Posterior cingulate gyrus (tissue), 11 donors: ENCODE data around the gene CD79B.
A peak's percentile ranks its signal among the peaks of the same experiment; 100 is the strongest.
"Not testable (repeated sequence)": the region's sequence is repeated elsewhere in the genome, so short reads cannot be mapped to it uniquely, and the experiment has no call there.

Source experiments
- DNase-seq, 10 donors: peaks; one replicate each; pipeline versions ENCODE4 v3.0.0 to v3.0.0-alpha.2; 2020 to 2021; ENCODE audit warnings: mixed read lengths in 3 of 10
- intact Hi-C: fragments of 100-400 bp; cut with DNase I; formaldehyde crosslinking; loops from one replicate; pipeline ENCODE4 v1.15.1; 2023

Gene CD79B

GRCh38 chr17:63916566-63917185 lies 15.5 kb downstream of the CD79B start:
- intact Hi-C loops = loop anchor here (5.0 to 10.0 kb wide), 3 partner anchors 111 to 368 kb away; partner anchors contain the start of gene ERN1
- DNase-seq = peak in 2 of 10 donors; percentile 24 to 66

- peak in 1 of 10 donors; percentile 53 for DNase-seq
- intact Hi-C loops = loop anchor here (5.0 to 10.0 kb wide), 3 partner anchors 112 to 369 kb away; partner anchors contain the start of gene ERN1
Observed at GRCh38 chr17:63915753-63916152, 16.4 kb downstream of the CD79B start.

- intact Hi-C loops = loop anchor here (10.0 kb wide), 1 partner anchor 370 kb away; no protein-coding TSS in a partner anchor
- DNase-seq = peak in 1 of 10 donors; percentile 37
Observed at GRCh38 chr17:63914471-63914870, 17.7 kb downstream of the CD79B start.

- intact Hi-C loops = loop anchor here (10.0 kb wide), 1 partner anchor 373 kb away; no protein-coding TSS in a partner anchor
- peak in 5 of 10 donors; percentile 32 to 72 (median 39) for DNase-seq
Observed at GRCh38 chr17:63911657-63912100, 20.5 kb downstream of the CD79B start.

GRCh38 chr17:63911041-63911635 lies 21.0 kb downstream of the CD79B start, which contains the start of gene CSHL1:
Gene CSHL1 (minus strand): TSS chr17:63911258. CDS start chr17:63911196, 62 bp downstream.
- peak in 1 of 10 donors; percentile 65 for DNase-seq
- intact Hi-C loops = loop anchor here (10.0 kb wide), 1 partner anchor 374 kb away; no protein-coding TSS in a partner anchor

- DNase-seq = peak in 1 of 10 donors; percentile 61
Observed at GRCh38 chr17:63910096-63910495, 22.0 kb downstream of the CD79B start.

GRCh38 chr17:63909586-63909985 lies 22.5 kb downstream of the CD79B start:
- DNase-seq = peak in 1 of 10 donors; percentile 54
- intact Hi-C loops = not testable (repeated sequence)

More at GRCh38 chr17:63910096-63910495, 22.0 kb downstream of the CD79B start:
- intact Hi-C loops = loop anchor here (10.0 kb wide), 1 partner anchor 375 kb away; no protein-coding TSS in a partner anchor

- intact Hi-C loops = not testable (repeated sequence)
- peak in 1 of 10 donors; percentile 27 for DNase-seq
Observed at GRCh38 chr17:63907161-63907778, 24.9 kb downstream of the CD79B start.

- peak in 1 of 10 donors; percentile 25 for DNase-seq
- intact Hi-C loops = not testable (repeated sequence)
Observed at GRCh38 chr17:63904796-63905195, 27.3 kb downstream of the CD79B start.

- DNase-seq, intact Hi-C loops: not testable (repeated sequence)
Observed at GRCh38 chr17:63903787-63904201, 28.3 kb downstream of the CD79B start.

- intact Hi-C loops = not testable (repeated sequence)
- DNase-seq = peak in 1 of 10 donors; percentile 17
Observed at GRCh38 chr17:63901971-63902370, 30.2 kb downstream of the CD79B start.

GRCh38 chr17:63898899-63899798 lies 33.0 kb downstream of the CD79B start:
- intact Hi-C loops = not testable (repeated sequence)
- peak in 1 of 10 donors; percentile 73 for DNase-seq

GRCh38 chr17:63896524-63897354 lies 35.4 kb downstream of the CD79B start, which contains the start of gene CSH1:
Gene CSH1 (minus strand): TSS chr17:63896574. CDS start chr17:63896511, 63 bp downstream.
- DNase-seq = peak in 1 of 10 donors; percentile 39
- intact Hi-C loops = not testable (repeated sequence)

GRCh38 chr17:63894821-63895220 lies 37.3 kb downstream of the CD79B start:
- DNase-seq = peak in 1 of 10 donors; percentile 52
- intact Hi-C loops = not testable (repeated sequence)

- DNase-seq = peak in 1 of 10 donors; percentile 6
- intact Hi-C loops = not testable (repeated sequence)
Observed at GRCh38 chr17:63894021-63894420, 38.1 kb downstream of the CD79B start.

- DNase-seq = not testable (repeated sequence)
Observed at GRCh38 chr17:63892316-63893037, 39.7 kb downstream of the CD79B start.

GRCh38 chr17:63889026-63889848 lies 42.9 kb downstream of the CD79B start:
- peak in 7 of 10 donors; percentile 22 to 90 (median 36) for DNase-seq
- intact Hi-C loops = not testable (repeated sequence)

More at GRCh38 chr17:63892316-63893037, 39.7 kb downstream of the CD79B start:
- intact Hi-C loops = not testable (repeated sequence)
